HG03066 (cell line): Measurements from ENCODE around the gene ZNF598.

Experiments used
- ATAC-seq: cut with Tn5 transposase; IDR thresholded peaks from one replicate; pipeline ENCODE4 v1.9.1; 2021; ENCODE audit warnings: low read depth; ENCODE audit not compliant: unreplicated experiment

The ZNF598 gene

GRCh38 chr16:1979271-1980029, 30.2 kb downstream of the ZNF598 start:
- no peak for ATAC-seq

- ATAC-seq, result no peak
Observed at GRCh38 chr16:1978476-1979120, 31.0 kb downstream of the ZNF598 start.

DNA sequence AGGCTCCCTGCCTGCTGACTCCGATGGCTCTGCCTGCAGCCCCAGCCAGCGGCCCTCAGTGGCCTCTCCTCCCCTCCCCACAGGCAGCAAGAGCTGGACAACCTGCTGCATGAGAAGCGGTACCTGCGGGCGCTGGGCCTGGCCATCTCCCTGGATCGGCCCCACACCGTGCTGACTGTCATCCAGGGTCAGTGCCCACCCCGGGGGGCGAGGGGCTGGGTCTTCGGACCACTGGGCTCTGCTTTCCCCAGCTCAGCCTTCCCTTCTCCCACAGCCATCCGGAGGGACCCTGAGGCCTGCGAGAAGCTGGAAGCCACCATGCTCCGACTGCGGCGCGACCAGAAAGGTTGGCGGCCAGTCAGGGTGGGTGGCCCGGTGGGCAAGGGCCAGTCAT, 31.7 kb downstream of the ZNF598 start:
- ATAC-seq, result no peak

DNA sequence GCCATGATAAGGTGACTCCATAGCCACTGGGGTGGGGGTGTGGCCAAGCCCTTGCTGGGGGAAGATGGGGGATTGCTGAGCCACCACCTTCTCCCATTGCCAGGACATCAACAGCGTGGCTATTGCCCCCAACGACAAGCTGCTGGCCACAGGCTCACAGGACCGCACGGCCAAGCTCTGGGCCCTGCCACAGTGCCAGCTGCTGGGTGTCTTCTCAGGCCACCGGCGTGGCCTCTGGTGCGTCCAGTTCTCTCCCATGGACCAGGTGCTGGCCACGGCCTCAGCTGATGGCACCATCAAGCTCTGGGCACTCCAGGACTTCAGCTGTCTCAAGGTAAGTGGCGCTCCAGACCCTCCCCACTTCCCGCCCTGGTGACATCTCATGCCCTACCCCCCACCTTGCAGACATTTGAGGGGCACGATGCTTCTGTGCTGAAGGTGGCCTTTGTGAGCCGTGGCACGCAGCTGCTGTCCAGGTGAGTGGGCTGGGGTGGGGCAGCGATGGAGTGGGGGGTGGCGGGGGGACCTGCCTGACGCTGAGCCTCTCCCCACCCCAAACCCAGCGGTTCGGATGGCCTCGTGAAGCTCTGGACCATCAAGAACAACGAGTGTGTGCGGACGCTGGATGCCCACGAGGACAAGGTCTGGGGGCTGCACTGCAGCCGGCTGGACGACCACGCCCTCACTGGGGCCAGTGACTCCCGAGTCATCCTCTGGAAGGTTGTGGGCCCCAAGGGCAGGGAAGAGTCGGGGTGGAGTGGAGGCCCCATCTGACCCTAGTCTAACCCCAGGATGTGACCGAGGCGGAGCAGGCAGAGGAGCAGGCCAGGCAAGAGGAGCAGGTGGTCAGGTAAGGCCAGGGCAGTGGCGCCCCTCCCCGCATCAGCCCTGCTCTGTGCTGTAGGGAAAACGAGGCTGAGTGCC, 32.4 kb downstream of the ZNF598 start:
- ATAC-seq, result no peak

DNA sequence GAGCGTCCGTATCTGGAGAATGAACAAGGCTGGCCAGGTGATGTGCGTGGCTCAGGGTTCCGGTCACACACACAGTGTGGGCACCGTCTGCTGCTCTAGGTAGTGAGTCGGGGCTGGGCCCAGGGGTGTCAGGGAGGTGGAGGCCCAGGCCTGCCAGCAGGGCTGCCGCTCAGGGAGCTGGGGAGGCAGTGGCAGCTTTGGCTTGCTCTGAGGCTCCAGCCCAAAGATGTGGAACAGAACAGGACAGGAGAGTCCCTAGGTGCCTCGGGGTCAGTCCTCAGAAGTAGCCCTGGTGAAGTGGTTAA, 33.5 kb downstream of the ZNF598 start:
- no peak for ATAC-seq

DNA sequence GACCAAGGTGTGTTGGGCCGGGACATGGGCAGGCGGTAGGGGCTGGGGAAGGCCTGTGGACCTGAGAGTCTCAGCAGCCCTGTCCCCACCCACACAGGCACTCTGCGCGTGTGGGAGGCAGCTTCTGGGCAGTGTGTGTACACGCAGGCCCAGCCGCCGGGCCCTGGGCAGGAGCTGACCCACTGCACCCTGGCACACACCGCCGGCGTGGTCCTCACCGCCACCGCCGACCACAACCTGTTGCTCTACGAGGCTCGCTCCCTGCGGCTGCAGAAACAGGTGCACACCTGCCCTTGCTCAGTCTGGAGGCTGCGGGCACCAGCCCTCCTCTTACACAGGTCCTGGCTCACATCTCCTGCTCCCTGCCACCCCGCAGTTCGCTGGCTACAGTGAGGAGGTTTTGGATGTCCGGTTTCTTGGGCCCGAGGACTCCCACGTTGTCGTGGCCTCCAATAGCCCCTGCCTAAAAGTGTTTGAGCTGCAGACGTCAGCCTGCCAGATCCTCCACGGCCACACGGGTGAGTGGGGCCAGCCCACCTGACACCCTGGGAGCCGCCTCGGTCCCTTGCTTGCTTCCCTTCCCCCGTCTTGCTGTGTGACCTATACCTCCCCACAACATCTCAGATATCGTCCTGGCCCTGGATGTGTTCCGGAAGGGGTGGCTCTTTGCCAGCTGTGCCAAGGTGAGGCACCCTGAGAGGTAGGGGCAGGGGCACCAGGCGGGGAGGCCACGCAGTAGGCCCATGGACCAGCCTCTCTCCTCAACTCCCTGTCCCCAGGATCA, 34.0 kb downstream of the ZNF598 start:
- no peak for ATAC-seq

DNA sequence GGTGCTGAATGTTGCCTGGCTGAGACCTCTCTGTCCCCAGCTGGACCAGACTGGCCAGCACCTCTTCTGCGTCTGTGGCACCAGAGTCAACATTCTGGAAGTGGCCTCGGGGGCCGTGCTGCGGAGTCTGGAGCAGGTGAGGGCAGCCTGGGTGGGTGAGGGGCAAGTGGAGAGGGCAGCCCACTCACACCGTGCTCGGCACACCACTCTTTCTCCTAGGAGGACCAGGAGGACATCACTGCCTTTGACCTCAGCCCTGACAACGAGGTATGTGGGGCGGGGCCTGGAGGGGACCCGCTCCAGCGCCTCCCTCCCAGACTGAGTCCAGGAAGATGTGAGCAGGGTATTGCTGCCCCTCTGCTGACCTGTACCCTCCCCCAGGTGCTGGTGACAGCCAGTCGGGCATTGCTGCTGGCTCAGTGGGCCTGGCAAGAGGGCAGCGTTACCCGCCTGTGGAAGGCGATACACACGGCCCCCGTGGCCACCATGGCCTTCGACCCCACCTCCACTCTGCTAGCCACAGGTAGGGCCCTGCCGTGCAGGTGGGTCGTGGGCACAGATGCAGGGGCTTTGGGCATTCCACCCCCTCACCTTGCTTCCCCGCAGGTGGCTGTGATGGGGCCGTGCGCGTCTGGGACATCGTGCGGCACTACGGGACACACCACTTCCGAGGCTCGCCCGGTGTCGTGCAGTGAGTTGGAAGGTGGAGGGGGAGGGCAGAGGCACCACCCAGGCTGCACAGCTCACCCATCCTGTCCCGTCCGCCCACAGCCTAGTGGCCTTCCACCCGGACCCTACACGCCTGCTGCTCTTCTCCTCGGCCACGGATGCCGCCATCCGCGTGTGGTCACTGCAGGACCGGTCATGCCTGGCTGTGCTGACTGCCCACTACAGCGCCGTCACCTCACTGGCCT, 35.2 kb downstream of the ZNF598 start:
- no peak for ATAC-seq

DNA sequence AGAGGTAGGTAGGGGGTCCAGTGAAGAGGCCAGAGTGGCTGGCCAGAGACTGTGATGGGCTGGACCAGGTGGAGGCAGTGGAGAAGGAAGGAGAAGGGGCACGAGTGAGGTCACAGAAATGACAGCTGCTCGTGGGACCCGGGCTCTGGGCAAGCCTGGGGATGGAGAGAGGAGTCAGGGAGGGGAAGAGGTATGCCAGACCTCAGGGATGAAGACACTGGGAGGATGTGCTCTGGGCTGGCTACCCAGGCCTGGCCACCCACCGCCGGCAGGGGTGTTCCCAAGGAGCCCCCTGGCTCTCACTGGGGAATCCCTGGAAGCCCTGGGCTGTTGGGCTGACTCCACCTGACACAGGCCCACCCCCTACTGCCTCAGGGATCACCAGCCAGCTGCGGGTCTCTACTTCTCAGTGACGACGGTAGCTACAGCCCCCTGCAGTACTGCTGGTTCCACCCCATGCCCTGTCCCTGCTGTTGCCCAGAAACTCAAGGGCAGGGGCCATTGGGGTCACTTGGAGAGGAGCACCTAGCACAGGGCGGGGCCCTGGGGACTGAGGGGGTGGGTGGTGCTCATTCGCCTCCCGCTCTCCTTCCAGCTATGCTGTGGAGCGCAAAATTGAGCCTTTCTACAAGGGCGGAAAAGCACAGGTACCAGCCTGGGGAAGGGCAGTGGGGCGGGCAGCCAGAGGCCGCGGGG, 36.0 kb downstream of the ZNF598 start:
- no peak for ATAC-seq

GRCh38 chr16:1972490-1972877, 37.1 kb downstream of the ZNF598 start:
- no peak for ATAC-seq

DNA sequence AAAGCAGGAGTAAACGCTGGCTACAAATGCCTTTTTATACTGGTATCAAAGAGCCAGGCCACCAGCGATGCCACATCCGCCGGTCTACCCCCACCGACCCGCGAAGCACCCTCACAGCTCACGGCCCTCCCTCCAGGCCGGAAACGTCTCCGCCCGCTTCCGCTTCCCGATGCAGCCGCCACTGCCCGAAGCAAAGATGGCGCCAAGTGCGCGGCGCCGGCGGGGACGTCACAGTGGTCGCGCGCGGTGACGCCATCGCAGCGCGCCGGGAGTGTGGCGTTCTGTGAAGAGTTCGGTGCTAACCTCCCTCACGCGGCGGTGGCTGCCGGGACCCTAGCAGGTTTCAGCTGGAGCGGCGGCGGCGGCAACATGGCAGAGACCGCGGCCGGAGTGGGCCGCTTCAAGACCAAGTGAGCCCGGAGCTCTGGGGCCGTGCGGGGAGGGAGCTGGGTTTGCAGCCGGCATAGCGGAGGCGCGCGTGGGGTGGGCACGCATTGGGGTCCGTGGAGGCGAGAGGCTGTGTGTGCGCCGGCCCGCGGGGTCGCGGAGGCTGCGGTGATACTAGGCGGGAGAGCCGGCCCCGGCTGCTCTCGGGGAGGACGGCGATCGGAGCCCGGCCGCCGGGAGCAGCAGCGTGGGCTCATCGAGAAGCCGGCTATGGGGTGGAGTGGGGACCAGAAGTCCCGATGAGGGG, 37.7 kb downstream of the ZNF598 start, which contains the start of gene TBL3:
Gene TBL3, plus strand, starts transcription at position 258 of the 694 bp plus-strand sequence. Its CDS starts 112 bp downstream, at position 370.
- peak; percentile 74 for ATAC-seq

- ATAC-seq, result no peak
Observed at GRCh38 chr16:1968146-1968953, 41.3 kb downstream of the ZNF598 start.

- ATAC-seq, result no peak
Observed at GRCh38 chr16:1966460-1966859, 43.2 kb downstream of the ZNF598 start, which contains the start of gene RNF151. TSS of gene RNF151 (plus strand) at chr16:1966856. CDS start at chr16:1966882, 26 bp downstream.

DNA sequence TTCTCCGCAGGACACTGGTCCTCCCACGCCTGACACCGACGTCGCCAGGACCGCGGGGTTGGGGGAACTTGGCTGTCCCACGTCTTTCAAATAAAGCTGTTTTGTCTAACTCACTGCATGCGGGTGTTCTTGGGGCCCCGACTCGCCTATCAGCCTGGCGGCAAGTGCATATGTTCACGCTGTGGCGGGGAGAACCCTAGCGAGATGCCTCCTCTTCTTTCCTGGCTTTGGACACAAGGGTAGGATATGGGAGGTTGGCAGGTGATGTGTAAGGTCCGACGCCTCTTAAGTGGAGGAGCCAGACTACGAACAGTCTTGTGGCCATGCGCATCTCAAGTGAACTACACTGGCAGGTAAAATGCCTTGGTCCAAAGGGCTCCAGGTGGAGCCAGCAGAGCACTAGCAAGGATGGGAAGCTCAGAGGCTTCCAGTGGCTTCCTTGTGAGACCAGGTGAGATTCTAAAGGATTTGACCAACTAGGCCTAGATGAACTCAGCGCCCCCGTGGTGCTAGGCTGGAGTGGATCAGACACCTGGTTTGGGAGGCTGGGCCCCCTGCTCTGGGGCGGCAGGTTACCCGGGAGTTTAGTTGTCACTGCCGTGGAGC, 44.1 kb downstream of the ZNF598 start:
- no peak for ATAC-seq

- ATAC-seq, result peak; percentile 84
Observed at GRCh38 chr16:1964506-1965395, 44.9 kb downstream of the ZNF598 start, which contains the start of gene RPS2. TSS of gene RPS2 (minus strand) at chr16:1964826. CDS start at chr16:1964625, 201 bp downstream.

GRCh38 chr16:1963806-1964505, 45.7 kb downstream of the ZNF598 start:
- ATAC-seq, result peak; percentile 21
